AG04450 (cell line): ENCODE measurements around the gene ABCB6. TPM values are rescaled to one million over a fixed set of nuclear protein-coding genes. Genes with fewer than 3 reads are reported as not detected.
"Not testable (repeated sequence)": the region's sequence is repeated elsewhere in the genome, so short reads cannot be mapped to it uniquely, and the experiment has no call there.

Experiments
- CTCF ChIA-PET: fragments of 300-600, 350-600 bp; formaldehyde crosslinking; extraction: SDS; loops from one replicate; lab custom pipeline; 2022; ENCODE audit warnings: antibody characterized with exemption, inconsistent platforms; lab: Charles Lee
- POLR2A ChIA-PET: fragments of 350-600 bp; formaldehyde crosslinking; extraction: SDS; loops from one replicate; lab custom pipeline; 2021; ENCODE audit warnings: antibody characterized with exemption, inconsistent platforms; lab: Yijun Ruan, JAX
- DNase-seq: peaks from one replicate; pipeline ENCODE4 v3.0.0-alpha.2; 2011; ENCODE audit warnings: low read depth, low spot score
- H3K27ac ChIP-seq: one replicate; pipeline ENCODE4 v1.5.1; 2012; ENCODE audit warnings: low read depth, low read length, control low read depth
- H3K27me3 ChIP-seq: one replicate; pipeline ENCODE4 v1.6.0; 2012; ENCODE audit warnings: low read length; ENCODE audit not compliant: control insufficient read depth, insufficient read depth
- H3K4me3 ChIP-seq: 2 replicates; pipeline ENCODE4 v1.5.1; 2011; ENCODE audit warnings: mild to moderate bottlenecking, low read depth, low read length, control low read depth
- H3K9me3 ChIP-seq: 2 replicates; pipeline ENCODE4 v1.5.1; 2012; ENCODE audit warnings: low read length; ENCODE audit not compliant: control insufficient read depth, insufficient read depth
- polyA plus RNA-seq: library from polyadenylated mRNA; depleted of rRNA; stranded (reverse); fragments of >200 nt; gene quantifications from 2 replicates; pipeline ENCODE4 v1.2.3, GENCODE V29; 2011
- TF ChIP-seq, protein P1 (sequence below): IDR thresholded peaks from 2 replicates; pipeline ENCODE4 v1.5.1; 2011; ENCODE audit warnings: low read depth, low read length, control low read depth, inconsistent platforms

ABCB6 gene
- polyA plus RNA-seq, 1 experiment: 22.2 TPM

DNA sequence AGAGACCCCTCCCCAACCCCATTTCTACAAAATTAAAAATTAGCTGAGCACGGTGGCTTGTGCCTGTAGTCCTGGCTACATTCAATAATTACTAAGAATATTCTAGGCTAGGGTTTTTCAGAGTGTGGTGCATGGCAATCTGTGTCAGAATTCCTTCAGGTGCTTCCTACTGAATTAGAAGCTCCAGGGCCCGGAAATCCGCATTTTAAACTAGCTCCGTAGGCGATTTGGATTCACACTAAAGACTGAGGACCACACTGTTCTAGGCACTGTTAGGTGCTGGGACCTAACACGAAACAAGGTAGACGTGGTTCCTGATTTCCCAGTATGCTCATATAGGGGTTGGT lies 12.8 kb downstream of the ABCB6 start:
- Histone ChIP-seq H3K27me3 (no peaks in the 10 kb centered on the region), H3K4me3 (peak overlapping the region; percentile 80), H3K9me3 (peaks cover 3% of the 10 kb centered on the region), H3K27ac (peak overlapping the region; percentile 52)
- DNase-seq: no peak
- TF ChIP-seq, protein P1, sequence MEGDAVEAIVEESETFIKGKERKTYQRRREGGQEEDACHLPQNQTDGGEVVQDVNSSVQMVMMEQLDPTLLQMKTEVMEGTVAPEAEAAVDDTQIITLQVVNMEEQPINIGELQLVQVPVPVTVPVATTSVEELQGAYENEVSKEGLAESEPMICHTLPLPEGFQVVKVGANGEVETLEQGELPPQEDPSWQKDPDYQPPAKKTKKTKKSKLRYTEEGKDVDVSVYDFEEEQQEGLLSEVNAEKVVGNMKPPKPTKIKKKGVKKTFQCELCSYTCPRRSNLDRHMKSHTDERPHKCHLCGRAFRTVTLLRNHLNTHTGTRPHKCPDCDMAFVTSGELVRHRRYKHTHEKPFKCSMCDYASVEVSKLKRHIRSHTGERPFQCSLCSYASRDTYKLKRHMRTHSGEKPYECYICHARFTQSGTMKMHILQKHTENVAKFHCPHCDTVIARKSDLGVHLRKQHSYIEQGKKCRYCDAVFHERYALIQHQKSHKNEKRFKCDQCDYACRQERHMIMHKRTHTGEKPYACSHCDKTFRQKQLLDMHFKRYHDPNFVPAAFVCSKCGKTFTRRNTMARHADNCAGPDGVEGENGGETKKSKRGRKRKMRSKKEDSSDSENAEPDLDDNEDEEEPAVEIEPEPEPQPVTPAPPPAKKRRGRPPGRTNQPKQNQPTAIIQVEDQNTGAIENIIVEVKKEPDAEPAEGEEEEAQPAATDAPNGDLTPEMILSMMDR: no peak
- ChIA-PET CTCF (interaction anchor here (0.6 to 1.9 kb wide), 7 partner anchors 30 to 307 kb away, joined by 3 to 5 read pairs (median 3); partner anchors contain the start of gene CNPPD1), POLR2A (interaction anchor here (1.0 to 3.6 kb wide), 7 partner anchors 12 to 43 kb away, joined by 3 to 37 read pairs (median 4); partner anchors contain the start of genes ABCB6, CNPPD1, GLB1L and STK16)

DNA sequence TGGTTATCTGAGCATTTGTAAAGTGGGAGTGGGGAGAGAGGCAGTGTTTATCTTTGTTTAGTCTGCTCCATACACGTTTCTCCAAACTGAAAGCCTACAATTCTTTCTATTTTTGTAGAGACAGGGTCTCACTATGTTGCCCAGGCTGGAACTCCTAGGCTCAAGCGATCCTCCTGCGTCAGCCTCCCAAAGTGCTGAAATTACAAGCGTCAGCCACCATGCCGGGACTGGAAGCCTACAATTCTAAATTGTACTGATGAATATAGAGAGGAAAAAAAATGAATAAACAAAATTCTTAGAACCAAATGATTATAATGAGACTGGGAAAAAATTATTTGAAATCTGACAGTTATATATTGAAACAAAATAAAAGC lies 13.6 kb downstream of the ABCB6 start:
- no peak for DNase-seq
- POLR2A ChIA-PET: interaction anchor here (0.7 kb wide), 1 partner anchor 179 kb away, joined by 3 read pairs; no protein-coding TSS in a partner anchor
- TF ChIP-seq, protein P1: no peak
- H3K27me3 ChIP-seq: no peaks in the 10 kb centered on the region
- CTCF ChIA-PET: interaction anchor here (1.4 kb wide), 1 partner anchor 90 kb away, joined by 3 read pairs; no protein-coding TSS in a partner anchor
- peaks cover 3% of the 10 kb centered on the region for H3K9me3 ChIP-seq
- no peak overlapping the region for H3K27ac ChIP-seq
- no peak overlapping the region for H3K4me3 ChIP-seq

DNA sequence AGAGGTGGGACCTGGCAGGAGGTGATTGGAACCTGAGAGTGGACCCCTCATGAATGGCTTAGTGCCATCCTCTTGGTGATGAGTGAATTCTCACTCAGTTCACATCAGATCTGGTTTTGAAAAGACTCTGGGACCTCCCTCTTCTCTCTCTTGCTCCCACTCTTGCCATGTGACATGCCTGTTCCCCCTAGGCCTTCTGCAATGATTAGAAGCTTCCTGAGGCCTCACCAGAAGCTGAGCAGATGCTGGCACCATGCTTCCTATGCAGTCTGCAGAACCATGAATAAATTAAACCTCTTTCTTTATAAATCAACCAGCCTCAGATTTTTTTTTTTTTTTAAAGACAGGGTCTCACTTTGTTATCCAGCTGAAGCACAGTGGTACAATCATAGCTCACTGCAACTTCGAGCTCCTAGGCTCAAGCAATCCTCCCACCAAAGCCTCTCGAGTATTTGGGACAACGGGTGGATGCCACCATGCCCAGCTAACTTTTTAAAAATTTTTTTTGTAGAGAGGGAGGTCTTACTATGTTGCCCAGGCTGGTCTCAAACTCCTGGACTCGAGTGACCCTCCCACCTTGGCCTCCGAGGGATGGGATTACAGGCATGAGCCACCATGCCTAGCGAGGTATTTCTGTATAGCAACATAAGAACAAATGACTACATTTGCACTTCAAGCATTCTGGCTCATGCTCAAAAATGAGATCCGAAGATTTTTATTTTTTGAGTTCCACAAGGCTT lies 14.2 kb downstream of the ABCB6 start:
- Histone ChIP-seq H3K9me3 (peaks cover 3% of the 10 kb centered on the region), H3K27me3 (no peaks in the 10 kb centered on the region), H3K4me3 (no peak overlapping the region), H3K27ac (no peak overlapping the region)
- TF ChIP-seq, protein P1: no peak
- POLR2A ChIA-PET: interaction anchor here (0.7 kb wide), 1 partner anchor 178 kb away, joined by 3 read pairs; no protein-coding TSS in a partner anchor
- CTCF ChIA-PET: no interaction called here
- DNase-seq: no peak

DNA sequence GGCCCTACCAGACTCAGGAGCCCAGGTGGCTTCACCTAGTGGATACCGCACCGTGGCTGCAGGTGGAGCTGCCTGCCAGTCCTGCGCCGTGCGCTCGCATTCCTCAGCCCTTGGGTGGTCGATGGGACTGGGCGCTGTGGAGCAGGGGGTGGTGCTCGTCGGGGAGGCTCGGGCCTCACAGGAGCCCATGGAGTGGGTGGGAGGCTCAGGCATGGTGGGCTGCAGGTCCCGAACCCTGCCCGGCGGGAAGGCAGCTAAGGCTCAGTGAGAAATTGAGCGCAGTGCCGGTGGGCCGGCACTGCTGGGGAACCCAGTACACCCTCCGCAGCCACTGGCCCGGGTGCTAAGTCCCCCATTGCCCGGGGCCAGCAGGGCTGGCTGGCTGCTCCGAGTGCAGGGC lies 17.4 kb downstream of the ABCB6 start:
- CTCF ChIA-PET, DNase-seq, H3K9me3 ChIP-seq, H3K27ac ChIP-seq, H3K4me3 ChIP-seq, H3K27me3 ChIP-seq: not testable (repeated sequence)
- POLR2A ChIA-PET: interaction anchor here (0.6 kb wide), 1 partner anchor 430 kb away, joined by 3 read pairs; no protein-coding TSS in a partner anchor

DNA sequence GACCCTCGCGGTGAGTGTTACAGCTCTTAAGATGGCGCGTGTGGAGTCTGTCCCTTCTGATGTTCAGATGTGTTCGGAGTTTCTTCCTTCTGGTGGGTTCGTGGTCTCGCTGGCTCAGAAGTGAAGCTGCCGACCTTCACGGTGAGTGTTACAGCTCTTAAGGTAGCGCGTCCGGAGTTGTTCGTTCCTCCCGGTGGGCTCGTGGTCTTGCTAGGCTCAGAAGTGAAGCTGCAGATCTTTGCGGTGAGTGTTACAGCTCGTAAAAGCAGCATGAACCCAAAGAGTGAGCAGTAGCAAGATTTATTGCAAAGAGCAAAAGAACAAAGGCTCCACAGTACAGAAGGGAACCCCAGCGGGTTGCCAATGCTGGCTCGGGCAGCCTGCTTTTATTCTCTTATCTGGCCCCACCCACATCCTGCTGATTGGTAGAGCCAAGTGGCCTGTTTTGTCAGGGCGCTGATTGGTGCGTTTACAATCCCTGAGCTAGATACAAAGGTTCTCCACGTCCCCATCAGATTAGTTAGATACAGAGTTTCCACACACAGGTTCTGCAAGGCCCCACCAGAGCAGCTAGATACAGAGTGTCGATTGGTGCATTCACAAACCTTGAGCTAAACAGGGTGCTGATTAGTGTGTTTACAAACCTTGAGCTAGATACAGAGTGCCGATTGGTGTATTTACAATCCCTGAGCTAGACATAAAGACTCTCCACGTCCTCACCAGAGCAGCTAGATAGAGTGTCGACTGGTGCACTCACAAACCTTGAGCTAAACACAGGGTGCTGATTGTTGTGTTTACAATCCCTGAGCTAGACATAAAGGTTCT lies 18.0 kb downstream of the ABCB6 start:
- POLR2A ChIA-PET, H3K4me3 ChIP-seq, H3K9me3 ChIP-seq, H3K27me3 ChIP-seq, H3K27ac ChIP-seq, DNase-seq, CTCF ChIA-PET: not testable (repeated sequence)
